Uterus (tissue), 4 donors: ENCODE data around the gene SAMD1. TPM values are rescaled to one million over a fixed set of nuclear protein-coding genes. Genes with fewer than 3 reads are reported as not detected.

Experiments
- DNase-seq, 2 donors: peaks; one replicate each; pipeline ENCODE4 v3.0.0-alpha.2; 2019 to 2020
- H3K27ac ChIP-seq, 2 donors: fragments of 200-600 bp; sonication (generic); 1 replicate in 1 of 2; 2 replicates in 1 of 2; pipeline ENCODE4 v1.5.1; 2016 to 2018
- H3K27me3 ChIP-seq, 2 donors: fragments of 200-600 bp; sonication (generic); one replicate each; pipeline ENCODE4 v1.5.1; 2018 to 2019; ENCODE audit warnings: control low read depth in 1 of 2
- H3K36me3 ChIP-seq, 2 donors: fragments of 200-600 bp; sonication (generic); one replicate each; pipeline ENCODE4 v1.5.1; 2019; ENCODE audit warnings: control low read depth in 1 of 2
- H3K4me1 ChIP-seq, 2 donors: fragments of 200-600 bp; sonication (generic); one replicate each; pipeline ENCODE4 v1.5.1; 2018 to 2019; ENCODE audit warnings: control low read depth in 1 of 2
- H3K4me3 ChIP-seq, 2 donors: fragments of 200-600 bp; sonication (generic); 1 replicate in 1 of 2; 2 replicates in 1 of 2; pipeline ENCODE4 v1.5.1; 2018 to 2019; ENCODE audit warnings: mild to moderate bottlenecking in 1 of 2
- H3K9me3 ChIP-seq, 2 donors: fragments of 200-600 bp; sonication (generic); one replicate each; pipeline ENCODE4 v1.5.1; 2019; ENCODE audit warnings: control low read depth in 1 of 2
- POLR2A ChIP-seq, 2 donors: fragments of 450-650 bp; IDR thresholded peaks; one replicate each; pipeline ENCODE4 v1.6.1; 2016; ENCODE audit warnings: antibody characterized with exemption in 2 of 2, mild to moderate bottlenecking in 1 of 2, moderate library complexity in 1 of 2
- intact Hi-C: fragments of 100-400 bp; cut with DNase I; formaldehyde crosslinking; loops from one replicate; pipeline ENCODE4 v1.15.1; 2023; ENCODE audit warnings: low total_unique reads
- total RNA-seq, 4 donors: library from RNA; depleted of rRNA in 3 of 4; stranded (reverse); fragments of >200 nt in 3 of 4; gene quantifications; one replicate each; pipeline versions ENCODE4 v1.1.0 to v1.2.4, GENCODE V29; 2014 to 2023
- TF ChIP-seq, protein P1 (sequence below), 4 experiments: fragments of 200-600 bp in 2 of 4; fragments of 450-650 bp in 2 of 4; sonication (generic) in 2 of 4; IDR thresholded peaks; one replicate each; pipeline ENCODE4 v1.5.1; 2016 to 2019; ENCODE audit warnings: antibody characterized with exemption in 4 of 4, mild to moderate bottlenecking in 2 of 4, moderate library complexity in 1 of 4
- donor health status: DM: yes; HTN: yes; CAD: no.

SAMD1 gene
- total RNA-seq, 4 donors from 2014 or later, result 6.9 to 57.8 (median 24.1) TPM

GRCh38 chr19:14135985-14136508 lies 45.5 kb upstream of the SAMD1 start:
- Histone ChIP-seq H3K36me3 (no peaks in the 10 kb centered on the region), H3K9me3 (no peaks in the 10 kb centered on the region), H3K27me3 (no peaks in the 10 kb centered on the region), H3K4me3 (peak overlapping the region; percentile 45 to 56), H3K27ac (peak overlapping the region in 1 of 2 donors; percentile 68), H3K4me1 (peaks cover 0 to 6% of the 10 kb centered on the region in 2 donors)
- intact Hi-C loops, result loop anchor here (5.0 kb wide), 1 partner anchor 211 kb away; no protein-coding TSS in a partner anchor
- TF ChIP-seq, protein P1, sequence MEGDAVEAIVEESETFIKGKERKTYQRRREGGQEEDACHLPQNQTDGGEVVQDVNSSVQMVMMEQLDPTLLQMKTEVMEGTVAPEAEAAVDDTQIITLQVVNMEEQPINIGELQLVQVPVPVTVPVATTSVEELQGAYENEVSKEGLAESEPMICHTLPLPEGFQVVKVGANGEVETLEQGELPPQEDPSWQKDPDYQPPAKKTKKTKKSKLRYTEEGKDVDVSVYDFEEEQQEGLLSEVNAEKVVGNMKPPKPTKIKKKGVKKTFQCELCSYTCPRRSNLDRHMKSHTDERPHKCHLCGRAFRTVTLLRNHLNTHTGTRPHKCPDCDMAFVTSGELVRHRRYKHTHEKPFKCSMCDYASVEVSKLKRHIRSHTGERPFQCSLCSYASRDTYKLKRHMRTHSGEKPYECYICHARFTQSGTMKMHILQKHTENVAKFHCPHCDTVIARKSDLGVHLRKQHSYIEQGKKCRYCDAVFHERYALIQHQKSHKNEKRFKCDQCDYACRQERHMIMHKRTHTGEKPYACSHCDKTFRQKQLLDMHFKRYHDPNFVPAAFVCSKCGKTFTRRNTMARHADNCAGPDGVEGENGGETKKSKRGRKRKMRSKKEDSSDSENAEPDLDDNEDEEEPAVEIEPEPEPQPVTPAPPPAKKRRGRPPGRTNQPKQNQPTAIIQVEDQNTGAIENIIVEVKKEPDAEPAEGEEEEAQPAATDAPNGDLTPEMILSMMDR (IDR thresholded peaks at IDR 0.05), result no peak
- no peak for DNase-seq

DNA sequence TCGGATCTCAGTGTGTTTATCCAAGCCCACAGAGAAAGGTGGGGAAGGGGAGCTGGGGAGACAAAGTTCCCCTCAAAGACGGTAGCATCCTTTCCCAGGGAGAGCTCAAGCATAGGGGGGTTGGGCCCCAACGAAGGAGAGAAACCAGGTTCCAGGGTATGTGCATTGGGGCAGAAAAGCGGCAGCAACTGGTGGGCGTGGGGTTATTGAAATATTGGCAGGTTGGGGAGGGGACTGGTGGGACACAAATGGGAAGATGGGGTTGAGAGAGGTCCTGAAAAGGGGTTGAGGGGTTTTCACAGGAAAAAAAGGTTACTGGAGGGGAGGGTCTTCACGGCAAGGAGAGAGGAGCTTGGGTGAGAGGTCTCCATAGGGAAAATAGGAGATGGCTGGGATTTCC lies 44.8 kb upstream of the SAMD1 start:
- no peak for DNase-seq
- Histone ChIP-seq H3K27me3 (no peaks in the 10 kb centered on the region), H3K27ac (no peak overlapping the region), H3K4me3 (no peak overlapping the region), H3K4me1 (peaks cover 0 to 6% of the 10 kb centered on the region in 2 donors), H3K9me3 (no peaks in the 10 kb centered on the region), H3K36me3 (no peaks in the 10 kb centered on the region)
- TF ChIP-seq, protein P1 (IDR thresholded peaks at IDR 0.05), result no peak
- TF ChIP-seq POLR2A (IDR thresholded peaks at IDR 0.05), result no peak
- intact Hi-C loops, result loop anchor here (5.0 kb wide), 1 partner anchor 212 kb away; no protein-coding TSS in a partner anchor

DNA sequence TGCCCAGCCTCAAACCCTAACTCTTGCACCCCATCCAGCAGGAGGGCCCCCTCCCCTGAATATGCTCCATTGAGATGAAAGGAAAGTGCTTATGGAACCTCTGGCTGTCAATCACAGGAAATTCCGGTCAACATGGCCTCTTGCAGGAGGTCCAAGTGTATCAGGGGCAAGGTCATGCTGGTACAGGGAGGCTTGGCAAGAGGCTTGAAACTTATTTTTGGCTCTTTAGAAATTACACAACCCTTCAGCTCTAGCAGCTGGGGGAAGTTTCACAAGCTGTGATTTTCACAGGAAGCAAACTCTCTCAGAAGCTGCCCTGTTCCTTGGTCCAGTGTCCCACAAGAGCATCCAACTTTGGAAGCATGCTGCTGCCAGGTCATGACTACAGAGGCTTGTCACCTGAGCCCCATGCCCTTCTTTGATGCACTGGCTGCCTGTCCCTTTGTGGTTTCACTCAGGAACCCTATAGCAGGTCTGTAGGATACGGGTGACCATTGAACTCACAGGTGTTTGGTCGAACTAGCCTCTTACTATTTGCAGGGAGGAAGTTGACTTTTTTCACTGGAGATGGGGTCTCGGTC lies 37.5 kb upstream of the SAMD1 start:
- Histone ChIP-seq H3K4me3 (no peak overlapping the region), H3K27ac (no peak overlapping the region), H3K4me1 (no peaks in the 10 kb centered on the region), H3K27me3 (no peaks in the 10 kb centered on the region), H3K36me3 (no peaks in the 10 kb centered on the region), H3K9me3 (no peaks in the 10 kb centered on the region)
- intact Hi-C loops, result no loop called here
- DNase-seq, result no peak
- TF ChIP-seq POLR2A (IDR thresholded peaks at IDR 0.05), result no peak
- TF ChIP-seq, protein P1 (IDR thresholded peaks at IDR 0.05), result no peak

GRCh38 chr19:14127176-14127575 lies 36.6 kb upstream of the SAMD1 start:
- Histone ChIP-seq H3K27me3 (no peaks in the 10 kb centered on the region), H3K4me3 (no peak overlapping the region), H3K4me1 (no peaks in the 10 kb centered on the region), H3K9me3 (no peaks in the 10 kb centered on the region), H3K27ac (no peak overlapping the region), H3K36me3 (no peaks in the 10 kb centered on the region)
- no peak for DNase-seq
- intact Hi-C loops, result no loop called here
- TF ChIP-seq, protein P1 (IDR thresholded peaks at IDR 0.05), result no peak
- TF ChIP-seq POLR2A (IDR thresholded peaks at IDR 0.05), result no peak

DNA sequence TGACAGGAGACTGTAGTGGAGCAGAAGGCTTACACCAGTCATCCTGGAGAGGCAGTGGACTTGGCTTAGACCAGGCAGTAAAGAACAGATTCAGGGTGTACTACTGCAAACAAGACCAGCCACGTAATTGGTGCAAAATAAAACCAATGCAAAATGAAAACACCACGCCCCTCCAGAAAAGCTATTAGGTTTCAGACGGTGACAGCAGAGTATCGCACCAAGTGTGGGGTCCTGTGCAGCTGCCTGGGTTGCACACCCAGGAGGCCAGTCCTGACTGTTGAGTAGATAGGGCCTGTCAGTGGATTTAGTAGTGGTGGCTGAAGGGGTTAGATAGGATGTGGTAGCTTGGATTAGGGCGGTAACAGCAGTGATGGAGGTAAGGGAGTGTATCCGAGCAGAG lies 32.4 kb upstream of the SAMD1 start:
- Histone ChIP-seq H3K27ac (no peak overlapping the region), H3K4me3 (no peak overlapping the region), H3K4me1 (peaks cover 6 to 9% of the 10 kb centered on the region in 2 donors), H3K27me3 (no peaks in the 10 kb centered on the region), H3K9me3 (no peaks in the 10 kb centered on the region), H3K36me3 (no peaks in the 10 kb centered on the region)
- intact Hi-C loops, result no loop called here
- DNase-seq, result no peak
- no peak for TF ChIP-seq POLR2A (IDR thresholded peaks at IDR 0.05)
